Activated gamma-delta T cell (primary cell): Measurements from ENCODE around the gene SEC16A.
A peak's percentile ranks its signal among the peaks of the same experiment; 100 is the strongest.
"Not testable (repeated sequence)": the region's sequence is repeated elsewhere in the genome, so short reads cannot be mapped to it uniquely, and the experiment has no call there.

ENCODE experiments used
- DNase-seq: peaks from one replicate; lab custom pipeline; 2025; lab: John Stamatoyannopoulos, UW

Gene SEC16A

DNA sequence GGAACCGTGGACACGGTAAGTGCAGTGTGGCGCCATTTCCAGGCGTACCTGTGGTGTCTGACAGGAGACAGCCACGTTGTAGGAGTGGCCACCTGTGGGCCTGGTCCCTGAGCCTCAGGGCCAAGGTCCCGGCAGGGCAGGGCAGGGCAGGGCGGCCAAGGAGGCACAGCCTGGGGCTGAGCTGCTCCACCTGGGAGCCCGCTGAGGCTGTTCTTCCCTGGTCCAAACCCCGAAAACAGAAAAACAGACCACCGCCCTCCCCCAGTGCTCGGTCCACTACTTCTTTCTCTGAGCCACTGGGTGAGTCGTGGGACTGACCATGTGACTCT lies 63.8 kb downstream of the SEC16A start:
- DNase-seq = no peak

DNA sequence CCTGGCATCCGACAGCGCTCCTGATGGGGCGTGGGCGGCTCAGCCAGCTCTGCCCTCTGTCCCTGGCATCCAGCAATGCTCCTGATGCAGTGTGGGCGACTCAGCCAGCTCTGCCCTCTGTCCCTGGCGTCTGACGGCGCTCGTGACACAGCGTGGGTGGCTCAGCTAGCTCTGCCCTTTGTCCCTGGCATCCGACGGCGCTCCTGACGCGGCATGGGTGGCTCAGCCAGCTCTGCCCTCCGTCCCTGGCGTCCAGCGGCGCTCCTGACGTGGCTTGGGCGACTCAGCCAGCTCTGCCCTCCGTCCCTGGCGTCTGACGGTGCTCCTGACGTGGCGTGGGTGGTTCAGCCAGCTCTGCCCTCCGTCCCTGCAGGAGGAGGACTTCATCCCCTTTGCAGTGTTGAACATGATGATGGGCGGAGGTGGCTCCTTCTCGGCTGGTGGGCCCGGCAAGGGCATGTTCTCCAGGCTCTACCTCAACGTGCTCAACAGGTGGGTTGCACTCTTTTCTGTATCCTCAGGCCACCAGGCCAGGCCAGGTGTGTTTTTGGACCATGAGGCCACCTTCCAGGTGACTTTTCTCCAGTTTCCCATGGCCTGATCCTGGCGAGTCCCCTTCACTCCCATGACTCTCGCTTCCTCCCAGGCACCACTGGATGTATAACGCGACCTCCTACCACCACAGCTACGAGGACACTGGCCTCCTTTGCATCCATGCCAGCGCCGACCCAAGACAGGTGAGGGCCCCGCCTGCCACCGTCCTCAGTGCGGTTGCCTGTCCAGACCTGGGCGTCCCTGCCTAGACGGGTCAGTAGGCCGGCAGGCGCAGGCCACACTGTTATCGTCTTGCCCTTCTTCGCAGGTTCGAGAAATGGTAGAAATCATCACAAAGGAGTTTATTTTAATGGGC lies 64.4 kb downstream of the SEC16A start:
- no peak for DNase-seq

DNA sequence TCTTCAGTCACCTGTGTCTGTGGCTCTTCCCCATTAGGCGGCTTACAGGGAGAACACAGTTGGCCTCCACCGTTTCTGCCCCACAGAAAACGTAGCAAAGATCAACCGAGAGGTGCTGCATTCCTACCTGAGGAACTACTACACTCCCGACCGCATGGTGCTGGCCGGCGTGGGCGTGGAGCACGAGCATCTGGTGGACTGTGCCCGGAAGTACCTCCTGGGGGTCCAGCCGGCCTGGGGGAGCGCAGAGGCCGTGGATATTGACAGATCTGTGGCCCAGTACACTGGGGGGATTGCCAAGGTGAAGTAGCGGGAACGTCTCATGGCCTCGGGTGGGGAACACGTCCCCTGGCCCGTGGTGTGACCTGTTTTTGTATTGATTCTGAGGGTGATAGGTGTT lies 65.9 kb downstream of the SEC16A start:
- no peak for DNase-seq

DNA sequence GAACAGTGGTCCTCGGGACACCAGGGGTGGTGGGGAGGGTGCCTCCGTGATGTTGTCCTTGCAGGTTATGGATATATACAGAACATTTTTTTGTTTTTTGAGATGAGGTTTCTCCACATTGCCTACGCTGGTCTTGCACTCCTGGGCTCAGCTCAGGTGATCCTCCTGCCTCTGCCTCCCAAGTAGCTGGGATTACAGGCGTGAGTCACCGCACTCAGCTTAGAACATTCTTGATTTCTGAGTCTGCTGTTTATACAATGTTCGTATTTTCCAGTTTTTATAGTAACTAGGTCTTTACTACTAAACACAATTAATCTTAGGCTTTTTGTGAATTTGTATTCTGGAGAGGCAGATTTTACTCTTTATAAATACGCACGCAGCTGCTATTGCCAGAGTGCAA lies 66.4 kb downstream of the SEC16A start:
- DNase-seq = no peak

DNA sequence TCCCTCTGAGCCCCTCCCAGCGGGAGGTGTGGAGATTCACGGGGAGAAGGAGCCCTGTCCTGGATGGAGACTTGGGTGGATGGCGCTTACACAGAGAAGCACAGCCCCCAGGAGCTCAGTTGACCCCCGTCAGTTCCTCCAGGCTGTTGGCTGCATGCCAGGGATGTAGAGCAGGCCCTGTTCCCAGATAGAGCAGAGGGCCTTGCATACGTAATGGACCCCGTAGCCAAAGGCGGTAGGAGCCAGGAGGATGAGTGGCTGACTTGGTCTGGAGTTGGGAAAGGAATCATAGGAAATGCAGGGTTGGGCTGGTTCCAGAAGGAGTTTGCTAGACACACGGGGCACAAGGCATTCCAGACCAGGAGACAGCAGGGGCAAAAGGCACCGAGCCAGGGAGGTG lies 69.9 kb downstream of the SEC16A start:
- DNase-seq = no peak

DNA sequence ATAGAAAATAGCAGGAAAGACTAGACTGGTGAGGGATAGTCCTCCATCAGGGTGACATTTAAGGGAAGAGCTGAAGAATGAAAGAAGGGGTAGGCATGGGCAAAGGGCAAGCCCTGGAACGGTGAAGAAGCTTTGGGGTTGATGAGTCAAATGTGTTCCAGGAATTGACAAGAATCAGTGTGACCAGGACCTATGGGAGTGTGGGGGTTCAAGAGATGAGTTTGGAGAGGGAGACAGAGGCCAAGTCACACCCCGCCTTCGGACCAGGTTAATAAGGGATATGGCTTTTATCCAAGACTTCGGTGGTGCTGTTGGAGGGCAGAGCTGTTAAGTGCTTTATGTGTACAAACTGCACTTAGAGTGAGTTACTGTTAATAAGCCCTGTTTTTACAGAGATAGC lies 71.5 kb downstream of the SEC16A start:
- DNase-seq = no peak

DNA sequence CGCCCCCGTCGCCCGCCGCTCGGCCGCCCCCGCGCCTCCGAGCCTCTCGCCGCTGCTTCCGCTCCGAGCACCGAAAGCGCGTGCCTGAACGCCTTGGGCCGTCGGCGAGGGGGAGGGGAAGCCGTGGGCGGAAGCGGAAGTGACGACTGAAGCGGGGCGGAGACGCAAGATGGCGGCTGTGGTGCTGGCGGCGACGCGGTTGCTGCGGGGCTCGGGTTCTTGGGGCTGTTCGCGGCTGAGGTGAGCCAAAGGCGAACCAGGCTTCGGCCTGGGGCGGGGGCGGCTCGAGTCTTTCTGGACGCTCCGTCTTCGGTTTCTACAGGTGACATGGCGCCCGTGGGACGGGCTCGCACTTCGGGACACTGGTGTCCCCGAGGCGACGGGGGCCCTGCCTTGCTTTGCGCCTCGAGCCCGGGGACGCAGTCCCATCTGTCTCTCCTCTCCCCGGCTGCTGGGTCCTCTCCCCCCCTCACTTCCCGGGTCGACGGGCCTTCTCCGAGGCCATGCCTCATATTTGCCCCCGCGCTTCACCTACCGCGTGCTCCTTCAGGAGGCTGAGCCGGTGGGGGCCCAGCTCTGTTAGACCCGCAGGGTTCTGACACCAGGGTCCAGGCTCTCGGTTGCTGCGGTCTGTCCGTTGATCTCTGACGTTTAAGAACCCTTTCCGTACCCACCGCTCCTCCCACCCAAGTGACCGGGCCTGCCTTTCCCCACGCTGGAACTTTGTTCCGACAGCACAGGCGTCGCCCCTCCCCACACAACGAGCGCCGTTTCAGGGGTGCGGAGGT lies 72.1 kb downstream of the SEC16A start, which contains the start of the genes ENTR1 and PMPCA:
Gene ENTR1, minus strand, starts transcription at position 115 of the 788 bp plus-strand sequence. CDS start 217 bp downstream, outside the sequence.
Gene PMPCA, plus strand, starts transcription at position 159 of the 788 bp plus-strand sequence. Its CDS starts 11 bp downstream, at position 170.
- DNase-seq = peak; percentile 87

DNA sequence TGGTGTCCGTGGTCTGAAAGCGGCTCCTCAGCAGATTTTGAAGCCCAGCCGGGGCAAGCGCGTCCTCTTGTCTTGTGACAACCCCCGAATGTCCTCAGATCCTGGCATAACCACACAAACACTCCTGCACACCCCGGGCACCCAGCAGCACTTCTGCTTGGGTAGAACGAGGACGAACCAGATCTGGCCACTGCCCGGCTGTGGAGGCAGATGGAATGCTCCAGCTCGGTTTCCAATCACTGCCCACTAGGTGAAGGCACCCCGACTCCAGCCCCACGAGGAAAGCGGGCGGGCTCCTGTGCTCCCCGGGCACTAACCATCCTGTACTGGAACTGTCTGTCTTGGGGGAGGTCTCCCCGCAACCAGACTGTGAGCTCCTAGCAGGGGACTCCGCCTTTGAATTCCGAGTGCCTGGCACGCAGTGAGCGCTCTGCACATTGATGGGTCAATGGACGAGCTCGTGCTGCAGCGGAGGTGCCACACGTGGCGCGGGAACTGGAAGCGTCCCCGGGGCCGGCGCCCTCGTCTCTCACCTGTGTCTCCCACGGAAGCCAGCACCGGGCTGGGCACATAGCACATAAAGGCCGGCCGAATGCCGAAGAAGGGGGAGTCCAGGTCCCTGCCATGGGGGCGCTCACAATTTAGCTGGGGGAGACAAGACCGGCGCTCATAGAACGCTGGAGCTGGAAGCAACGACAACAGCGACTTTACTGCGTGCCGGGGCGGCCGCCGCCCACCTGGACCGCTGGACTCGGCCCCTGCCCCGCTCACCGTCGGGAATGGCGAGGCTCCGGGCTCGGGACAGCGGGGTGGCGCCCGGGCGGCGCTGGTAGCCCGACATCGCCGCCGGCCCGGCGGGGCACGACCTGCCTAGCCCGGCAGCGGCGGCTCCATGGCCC lies 73.0 kb downstream of the SEC16A start:
- no peak for DNase-seq

DNA sequence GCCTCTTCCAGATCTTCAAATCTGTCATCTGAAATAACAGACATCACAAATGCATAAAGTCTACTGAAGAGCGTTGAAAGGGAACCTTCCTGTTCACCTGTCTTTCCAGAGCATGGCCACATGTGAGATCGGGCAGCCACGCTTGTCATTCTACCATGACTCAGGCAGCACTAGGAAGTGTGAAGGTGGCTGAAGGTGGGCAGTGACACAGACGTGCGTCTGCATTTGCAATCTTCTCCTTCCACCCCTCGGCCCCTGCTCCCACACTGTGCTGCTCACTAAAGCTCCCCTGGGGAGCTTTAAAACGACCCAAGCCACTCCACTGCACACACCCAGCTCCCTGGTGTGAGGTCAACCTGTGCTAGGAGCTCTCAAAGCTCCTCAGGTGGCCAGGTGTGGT lies 74.9 kb downstream of the SEC16A start:
- no peak for DNase-seq

DNA sequence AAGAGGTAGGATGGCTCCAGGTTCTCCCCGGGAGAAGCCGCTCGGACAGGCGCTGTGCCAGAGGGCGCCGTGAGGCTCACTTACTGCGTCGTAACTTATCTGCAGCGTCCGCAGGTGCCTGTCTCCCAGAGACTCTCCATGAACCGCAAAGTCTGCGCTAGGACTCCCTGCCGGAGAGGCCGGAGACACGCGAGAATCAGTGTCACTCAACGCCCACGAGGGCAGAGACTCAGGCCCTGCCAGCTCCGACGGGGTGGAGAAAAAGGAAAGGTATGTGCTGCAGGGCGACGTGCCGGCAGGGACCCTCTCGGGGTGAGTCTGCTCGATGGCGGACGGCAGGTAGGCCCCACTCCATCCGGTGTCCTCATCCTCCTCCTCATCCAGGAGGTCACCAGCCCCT lies 75.8 kb downstream of the SEC16A start:
- not testable (repeated sequence) for DNase-seq

DNA sequence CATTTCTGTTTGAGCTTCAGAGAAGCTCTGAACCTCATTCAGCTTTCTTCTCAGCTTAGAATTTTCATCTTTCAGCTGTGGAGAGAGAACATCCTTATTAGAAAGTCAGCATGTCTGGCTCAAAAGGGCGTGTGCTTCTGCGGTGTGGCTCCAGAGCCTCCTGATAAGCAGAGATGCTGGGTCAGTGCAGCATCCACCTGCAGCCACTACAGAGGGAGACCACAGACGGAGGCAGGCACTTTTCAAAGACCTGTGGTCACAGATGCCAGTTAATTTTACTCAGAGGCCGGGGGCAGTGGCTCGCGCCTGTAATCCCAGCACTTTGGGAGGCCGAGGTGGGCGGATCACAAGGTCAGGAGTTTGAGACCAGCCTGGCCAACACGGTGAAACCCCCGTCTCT lies 76.9 kb downstream of the SEC16A start:
- not testable (repeated sequence) for DNase-seq

DNA sequence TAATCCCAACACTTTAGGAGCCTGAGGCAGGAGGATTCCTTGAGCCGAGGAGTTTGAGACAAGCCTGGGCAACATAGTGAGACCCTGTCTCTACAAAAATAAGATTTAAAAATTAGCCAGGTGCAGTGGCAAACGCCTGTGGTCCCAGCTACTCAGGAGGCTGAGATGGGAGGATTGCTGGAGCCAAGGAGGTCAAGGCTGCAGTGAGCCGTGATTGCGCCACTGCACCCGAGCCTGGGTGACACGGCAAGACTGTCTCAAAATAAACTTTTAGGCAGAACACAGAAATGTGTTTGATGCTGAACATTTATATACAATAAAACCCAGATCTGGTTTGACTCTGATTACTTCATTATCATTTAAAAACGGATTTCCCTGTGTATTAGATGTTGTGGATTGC lies 77.4 kb downstream of the SEC16A start:
- DNase-seq = no peak

DNA sequence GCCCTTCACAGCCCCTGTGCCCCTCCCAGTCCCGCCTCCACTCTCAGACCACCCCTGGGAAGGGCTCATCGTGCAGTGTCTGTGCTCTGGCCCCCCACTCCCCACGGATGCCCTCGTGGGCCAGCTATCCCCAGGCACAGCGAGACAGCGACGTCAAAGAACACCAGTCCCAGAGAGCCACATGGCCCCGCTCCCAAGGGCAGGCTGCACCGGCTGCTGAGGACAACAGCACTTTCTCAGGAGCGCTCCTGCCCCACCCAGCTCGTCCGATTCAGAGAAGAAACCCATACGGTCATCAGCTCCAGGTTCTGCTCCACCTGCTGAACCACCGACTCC lies 78.1 kb downstream of the SEC16A start:
- no peak for DNase-seq

DNA sequence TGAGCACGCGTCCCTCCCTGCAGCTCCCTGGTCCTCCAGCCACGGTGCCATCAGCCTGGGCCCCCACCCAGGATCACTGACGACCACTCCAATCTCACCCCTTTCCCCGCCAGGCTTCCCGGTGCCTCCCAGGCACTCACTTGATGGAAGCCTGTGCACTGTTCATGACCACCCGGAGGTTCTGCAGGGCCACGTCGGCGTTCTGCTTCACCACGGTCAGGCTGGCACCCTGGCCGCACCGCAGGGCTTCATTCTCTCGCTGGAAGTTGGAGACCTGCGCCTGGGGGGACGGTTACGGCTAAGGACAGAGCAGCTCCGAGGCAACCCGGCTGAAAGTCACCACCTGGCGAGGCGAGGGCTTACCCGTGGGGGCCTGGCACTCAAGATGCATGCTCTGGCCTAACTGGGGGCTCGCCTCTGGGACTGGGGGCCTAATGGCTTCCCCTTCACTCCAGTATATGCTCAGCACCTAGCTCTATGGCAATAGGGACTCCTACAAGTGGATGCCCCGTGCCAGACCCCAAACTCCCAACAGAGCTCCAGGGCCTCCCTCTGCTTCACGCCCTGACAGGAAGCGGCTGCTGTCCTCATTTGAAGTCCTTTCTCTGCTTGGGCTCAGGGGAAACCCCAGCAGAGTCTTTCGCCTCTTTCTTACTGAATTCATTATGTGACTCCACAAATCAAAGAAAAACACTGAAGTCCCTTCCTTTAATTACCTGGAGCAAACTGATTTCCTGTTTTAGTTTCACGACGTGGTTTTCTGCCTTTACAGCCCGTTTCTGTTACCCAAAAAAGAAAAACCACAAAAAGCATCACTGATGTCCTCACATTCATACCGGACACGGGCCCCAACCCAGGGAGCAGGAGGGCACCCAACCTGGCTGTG lies 78.7 kb downstream of the SEC16A start:
- no peak for DNase-seq

DNA sequence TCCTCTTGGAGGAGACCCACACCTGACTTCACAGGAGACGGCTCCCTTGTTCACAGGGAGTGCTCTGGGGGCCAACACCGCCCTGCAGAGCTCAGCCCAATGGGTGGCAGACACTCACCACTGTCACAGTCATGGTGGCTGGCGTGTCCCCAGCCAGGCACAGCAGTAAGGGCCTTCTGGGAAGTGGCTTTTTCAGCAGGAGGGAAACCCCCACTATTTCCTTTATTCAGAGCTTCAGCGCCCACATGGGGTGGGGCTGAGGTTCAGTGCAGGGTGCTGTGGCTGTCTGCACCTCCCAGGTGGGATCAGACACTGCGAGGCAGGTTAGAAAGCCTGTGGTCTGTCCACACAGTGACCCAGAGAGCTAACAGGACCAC lies 79.3 kb downstream of the SEC16A start:
- no peak for DNase-seq

DNA sequence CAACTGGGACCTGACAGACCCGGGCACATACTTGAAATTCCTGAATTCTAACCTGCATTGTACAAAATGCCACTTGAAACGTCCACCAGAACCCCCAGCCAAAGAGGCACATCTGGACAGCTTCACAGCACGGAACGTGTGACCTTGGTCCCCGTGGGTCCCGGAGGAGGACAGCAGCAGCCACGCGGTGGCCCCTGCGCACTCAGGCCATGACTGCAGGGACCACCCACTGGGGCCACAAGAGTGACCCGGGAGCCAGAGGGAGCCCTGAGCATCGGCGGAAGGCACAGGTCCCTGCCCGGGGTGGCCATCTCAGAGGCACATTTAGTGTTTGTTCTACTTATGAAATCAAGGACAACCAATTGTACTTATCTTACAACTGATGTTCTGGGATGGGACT lies 80.8 kb downstream of the SEC16A start:
- DNase-seq = no peak

DNA sequence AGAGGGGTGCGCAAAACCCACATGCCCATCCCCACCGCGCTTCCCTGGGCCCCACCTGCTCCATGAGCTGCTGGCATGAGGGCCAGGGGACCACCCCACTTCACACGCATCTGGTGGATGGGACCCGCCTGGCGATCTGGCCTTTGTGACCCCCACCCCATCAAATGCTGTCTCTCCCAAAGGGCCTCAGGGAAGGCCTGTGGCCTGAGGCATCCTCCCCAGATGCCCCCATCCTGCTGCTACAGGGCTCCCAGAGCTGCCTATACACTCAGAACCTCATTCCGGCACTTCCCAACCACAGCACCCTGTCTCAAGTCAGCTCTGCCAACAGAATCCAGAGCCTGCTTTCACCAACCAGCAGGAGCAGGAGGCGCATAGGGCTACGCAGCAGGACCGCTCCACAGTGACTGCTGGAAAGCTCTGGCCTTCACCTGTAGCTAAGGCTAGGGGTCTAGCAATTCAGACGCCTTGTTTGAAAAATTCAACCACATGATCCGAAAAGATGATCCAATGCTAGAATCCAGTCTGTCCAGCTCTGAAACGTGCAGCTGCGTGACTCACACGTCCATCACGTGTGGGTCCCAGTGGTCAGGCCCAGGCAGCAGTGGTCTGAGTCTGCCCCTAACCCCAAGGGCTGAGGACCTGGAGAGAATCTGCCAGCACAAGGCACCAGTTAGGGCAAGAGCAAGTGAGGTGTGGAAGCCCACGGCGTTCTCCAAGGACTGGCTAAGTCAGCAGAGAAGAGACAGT lies 81.5 kb downstream of the SEC16A start:
- DNase-seq = no peak

DNA sequence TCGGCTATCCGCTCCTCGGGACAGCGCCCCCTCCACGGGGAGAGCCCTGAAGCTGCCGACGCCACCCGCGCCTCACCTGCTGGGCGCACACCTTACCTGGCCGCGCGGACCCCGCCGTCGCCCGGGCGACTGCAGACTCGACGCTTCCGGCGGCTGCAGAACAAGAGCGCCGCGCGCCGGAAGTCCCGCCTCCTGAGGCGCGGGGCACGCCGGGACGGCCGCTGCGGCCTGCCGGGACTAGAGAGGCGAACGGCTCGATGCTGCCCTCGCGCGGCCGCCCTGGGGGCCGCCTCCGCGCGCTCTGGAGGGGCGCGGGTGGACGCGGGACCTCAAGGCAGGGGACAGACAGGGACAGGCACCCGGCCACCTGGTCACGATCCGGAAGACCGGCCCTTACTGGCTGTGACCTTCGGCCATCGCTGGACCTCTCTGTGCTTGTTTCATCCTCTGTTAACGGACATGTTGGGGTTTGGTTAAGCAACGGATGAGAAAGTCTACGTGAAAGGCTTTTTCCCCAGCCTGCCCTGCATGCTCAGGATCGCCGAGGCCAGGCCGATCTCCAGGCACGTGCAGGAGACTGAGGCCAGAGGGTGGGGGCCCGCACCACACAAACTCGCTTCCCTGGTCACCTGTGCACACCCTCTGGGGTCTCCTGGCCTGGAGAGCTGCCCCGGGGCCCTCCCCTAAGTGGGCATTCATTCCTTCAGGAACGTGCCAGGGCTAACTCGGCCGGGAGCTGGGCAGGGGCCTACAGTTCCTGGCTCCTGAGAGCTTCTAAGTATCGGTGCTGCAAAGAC lies 82.6 kb downstream of the SEC16A start, which contains the start of gene SNAPC4:
Gene SNAPC4, minus strand, starts transcription at position 133 of the 797 bp plus-strand sequence. CDS start 1,742 bp downstream, outside the sequence.
- DNase-seq = peak; percentile 78
